ENCODE measurements around the gene CPT1A.

Gene CPT1A

GRCh38 chr11:68808787-68809186 lies 32.9 kb downstream of the CPT1A start:
- Histone ChIP-seq H3K4me1 (ENCODE audit: control insufficient read depth, insufficient read depth, low read length) (no peaks in the 10 kb centered on the region), H3K36me3 (ENCODE audit: control insufficient read depth, insufficient read depth, low read length) (peaks cover 18% of the 10 kb centered on the region), H3K9ac (ENCODE audit: low read depth, low read length) (no peak overlapping the region), H3K4me3 (ENCODE audit: low read depth, low read length) (no peak overlapping the region), H3K9me3 (ENCODE audit: control insufficient read depth, insufficient read depth, low read length) (no peaks in the 10 kb centered on the region), H3K27me3 (ENCODE audit: control insufficient read depth, insufficient read depth, low read length) (no peaks in the 10 kb centered on the region)

- Histone ChIP-seq H3K27me3 (ENCODE audit: control insufficient read depth, insufficient read depth, low read length) (no peaks in the 10 kb centered on the region), H3K4me3 (ENCODE audit: low read depth, low read length) (no peak overlapping the region), H3K36me3 (ENCODE audit: control insufficient read depth, insufficient read depth, low read length) (peaks cover 11% of the 10 kb centered on the region), H3K4me1 (ENCODE audit: control insufficient read depth, insufficient read depth, low read length) (no peaks in the 10 kb centered on the region), H3K9me3 (ENCODE audit: control insufficient read depth, insufficient read depth, low read length) (no peaks in the 10 kb centered on the region), H3K9ac (ENCODE audit: low read depth, low read length) (no peak overlapping the region)
These were observed 34.5 kb downstream of the CPT1A start for GRCh38 chr11:68806931-68807844.

GRCh38 chr11:68804786-68805185 lies 36.9 kb downstream of the CPT1A start:
- Histone ChIP-seq H3K36me3 (ENCODE audit: control insufficient read depth, insufficient read depth, low read length) (peaks cover 14% of the 10 kb centered on the region), H3K9me3 (ENCODE audit: control insufficient read depth, insufficient read depth, low read length) (no peaks in the 10 kb centered on the region), H3K27me3 (ENCODE audit: control insufficient read depth, insufficient read depth, low read length) (no peaks in the 10 kb centered on the region), H3K4me1 (ENCODE audit: control insufficient read depth, insufficient read depth, low read length) (no peaks in the 10 kb centered on the region), H3K4me3 (ENCODE audit: low read depth, low read length) (no peak overlapping the region), H3K9ac (ENCODE audit: low read depth, low read length) (no peak overlapping the region)

GRCh38 chr11:68803766-68804165 lies 38.0 kb downstream of the CPT1A start:
- Histone ChIP-seq H3K36me3 (ENCODE audit: control insufficient read depth, insufficient read depth, low read length) (peaks cover 17% of the 10 kb centered on the region), H3K4me3 (ENCODE audit: low read depth, low read length) (no peak overlapping the region), H3K9me3 (ENCODE audit: control insufficient read depth, insufficient read depth, low read length) (no peaks in the 10 kb centered on the region), H3K9ac (ENCODE audit: low read depth, low read length) (no peak overlapping the region), H3K4me1 (ENCODE audit: control insufficient read depth, insufficient read depth, low read length) (no peaks in the 10 kb centered on the region), H3K27me3 (ENCODE audit: control insufficient read depth, insufficient read depth, low read length) (no peaks in the 10 kb centered on the region)

- Histone ChIP-seq H3K9ac (ENCODE audit: low read depth, low read length) (no peak overlapping the region), H3K27me3 (ENCODE audit: control insufficient read depth, insufficient read depth, low read length) (no peaks in the 10 kb centered on the region), H3K36me3 (ENCODE audit: control insufficient read depth, insufficient read depth, low read length) (peaks cover 15% of the 10 kb centered on the region), H3K4me3 (ENCODE audit: low read depth, low read length) (no peak overlapping the region), H3K4me1 (ENCODE audit: control insufficient read depth, insufficient read depth, low read length) (no peaks in the 10 kb centered on the region), H3K9me3 (ENCODE audit: control insufficient read depth, insufficient read depth, low read length) (no peaks in the 10 kb centered on the region)
These were observed 43.4 kb downstream of the CPT1A start for GRCh38 chr11:68798221-68798813.

- no peaks in the 10 kb centered on the region for H3K27me3 ChIP-seq (ENCODE audit: control insufficient read depth, insufficient read depth, low read length)
- no peaks in the 10 kb centered on the region for H3K4me1 ChIP-seq (ENCODE audit: control insufficient read depth, insufficient read depth, low read length)
- no peaks in the 10 kb centered on the region for H3K9me3 ChIP-seq (ENCODE audit: control insufficient read depth, insufficient read depth, low read length)
- H3K9ac ChIP-seq (ENCODE audit: low read depth, low read length), result no peak overlapping the region
- peaks cover 21% of the 10 kb centered on the region for H3K36me3 ChIP-seq (ENCODE audit: control insufficient read depth, insufficient read depth, low read length)
- no peak overlapping the region for H3K4me3 ChIP-seq (ENCODE audit: low read depth, low read length)
These were observed 44.9 kb downstream of the CPT1A start for GRCh38 chr11:68796801-68797200.

GRCh38 chr11:68792400-68792966 lies 49.2 kb downstream of the CPT1A start:
- Histone ChIP-seq H3K9ac (ENCODE audit: low read depth, low read length) (no peak overlapping the region), H3K36me3 (ENCODE audit: control insufficient read depth, insufficient read depth, low read length) (peaks cover 17% of the 10 kb centered on the region), H3K27me3 (ENCODE audit: control insufficient read depth, insufficient read depth, low read length) (no peaks in the 10 kb centered on the region), H3K4me1 (ENCODE audit: control insufficient read depth, insufficient read depth, low read length) (no peaks in the 10 kb centered on the region), H3K9me3 (ENCODE audit: control insufficient read depth, insufficient read depth, low read length) (no peaks in the 10 kb centered on the region), H3K4me3 (ENCODE audit: low read depth, low read length) (no peak overlapping the region)

GRCh38 chr11:68784653-68785052 lies 57.1 kb downstream of the CPT1A start:
- H3K36me3 ChIP-seq (ENCODE audit: control insufficient read depth, insufficient read depth, low read length), result peaks cover 27% of the 10 kb centered on the region
- H3K9ac ChIP-seq (ENCODE audit: low read depth, low read length), result no peak overlapping the region
- H3K9me3 ChIP-seq (ENCODE audit: control insufficient read depth, insufficient read depth, low read length), result no peaks in the 10 kb centered on the region
- no peaks in the 10 kb centered on the region for H3K4me1 ChIP-seq (ENCODE audit: control insufficient read depth, insufficient read depth, low read length)
- no peaks in the 10 kb centered on the region for H3K27me3 ChIP-seq (ENCODE audit: control insufficient read depth, insufficient read depth, low read length)
- no peak overlapping the region for H3K4me3 ChIP-seq (ENCODE audit: low read depth, low read length)

- Histone ChIP-seq H3K9ac (ENCODE audit: low read depth, low read length) (no peak overlapping the region), H3K27me3 (ENCODE audit: control insufficient read depth, insufficient read depth, low read length) (no peaks in the 10 kb centered on the region), H3K36me3 (ENCODE audit: control insufficient read depth, insufficient read depth, low read length) (peaks cover 29% of the 10 kb centered on the region), H3K9me3 (ENCODE audit: control insufficient read depth, insufficient read depth, low read length) (no peaks in the 10 kb centered on the region), H3K4me1 (ENCODE audit: control insufficient read depth, insufficient read depth, low read length) (no peaks in the 10 kb centered on the region), H3K4me3 (ENCODE audit: low read depth, low read length) (no peak overlapping the region)
These were observed 58.4 kb downstream of the CPT1A start for GRCh38 chr11:68783216-68783821.

- Histone ChIP-seq H3K4me3 (ENCODE audit: low read depth, low read length) (no peak overlapping the region), H3K9me3 (ENCODE audit: control insufficient read depth, insufficient read depth, low read length) (no peaks in the 10 kb centered on the region), H3K27me3 (ENCODE audit: control insufficient read depth, insufficient read depth, low read length) (no peaks in the 10 kb centered on the region), H3K4me1 (ENCODE audit: control insufficient read depth, insufficient read depth, low read length) (no peaks in the 10 kb centered on the region), H3K36me3 (ENCODE audit: control insufficient read depth, insufficient read depth, low read length) (peaks cover 29% of the 10 kb centered on the region), H3K9ac (ENCODE audit: low read depth, low read length) (no peak overlapping the region)
These were observed 59.0 kb downstream of the CPT1A start for GRCh38 chr11:68782711-68783110.

- Histone ChIP-seq H3K9ac (ENCODE audit: low read depth, low read length) (no peak overlapping the region), H3K36me3 (ENCODE audit: control insufficient read depth, insufficient read depth, low read length) (peaks cover 35% of the 10 kb centered on the region), H3K9me3 (ENCODE audit: control insufficient read depth, insufficient read depth, low read length) (no peaks in the 10 kb centered on the region), H3K4me3 (ENCODE audit: low read depth, low read length) (no peak overlapping the region), H3K4me1 (ENCODE audit: control insufficient read depth, insufficient read depth, low read length) (no peaks in the 10 kb centered on the region), H3K27me3 (ENCODE audit: control insufficient read depth, insufficient read depth, low read length) (no peaks in the 10 kb centered on the region)
These were observed 60.9 kb downstream of the CPT1A start for GRCh38 chr11:68780829-68781228.

All from iPS-15b (cell line).